SK-N-SH (cell line): Measurements from ENCODE around the gene PRSS1. TPM values are rescaled to one million over a fixed set of nuclear protein-coding genes. Genes with fewer than 3 reads are reported as not detected.

Experiments
- CTCF ChIA-PET: fragments of 300-600, 350-600 bp; formaldehyde crosslinking; extraction: SDS; loops from one replicate; lab custom pipeline; 2021; lab: Yijun Ruan, JAX
- POLR2A ChIA-PET: fragments of 350-600 bp; sonication (Branson Sonifier 250); formaldehyde crosslinking; extraction: SDS; loops from one replicate; lab custom pipeline; 2020; ENCODE audit warnings: antibody characterized with exemption, inconsistent platforms; lab: Yijun Ruan, JAX
- DNase-seq: peaks from one replicate; pipeline ENCODE4 v3.0.0; 2012
- H2AFZ ChIP-seq: fragments of 200-600 bp; sonication (generic); 2 replicates; pipeline ENCODE4 v1.8.1; 2016; ENCODE audit warnings: antibody characterized with exemption, mild to moderate bottlenecking, low read depth
- H3F3A ChIP-seq: fragments of 200-600 bp; sonication (generic); replicated peaks from 2 replicates; pipeline ENCODE3; 2016; ENCODE audit warnings: antibody characterized with exemption, mild to moderate bottlenecking; ENCODE audit not compliant: insufficient read depth
- H3K27ac ChIP-seq, 2 experiments: fragments of 200-500 bp in 1 of 2; fragments of 200-600 bp in 1 of 2; sonication (Bioruptor generic) in 1 of 2; sonication (generic), shearing (Covaris generic) in 1 of 2; 2 replicates each; pipeline versions ENCODE4 v1.5.1 to v1.6.1; 2014 to 2016; ENCODE audit warnings: low read depth in 2 of 2, inconsistent platforms in 1 of 2, low read length in 1 of 2, mild to moderate bottlenecking in 1 of 2, mixed read lengths in 1 of 2
- H3K27me3 ChIP-seq: fragments of 200-600 bp; sonication (generic), shearing (Covaris generic); 2 replicates; pipeline ENCODE4 v1.6.1; 2016; ENCODE audit warnings: mixed run types; ENCODE audit not compliant: insufficient read depth
- H3K36me3 ChIP-seq, 2 experiments: fragments of 200-500 bp in 1 of 2; fragments of 200-600 bp in 1 of 2; sonication (Bioruptor generic) in 1 of 2; sonication (generic) in 1 of 2; replicated peaks in 1 of 2; 2 replicates each; pipeline versions ENCODE3 to v1.5.1; 2014 to 2016; ENCODE audit warnings: low read length in 1 of 2, mild to moderate bottlenecking in 1 of 2; ENCODE audit not compliant: insufficient read depth in 2 of 2, control insufficient read depth in 1 of 2
- H3K4me1 ChIP-seq, 2 experiments: fragments of 200-500 bp in 1 of 2; fragments of 200-600 bp in 1 of 2; sonication (Bioruptor generic) in 1 of 2; sonication (generic), shearing (Covaris generic) in 1 of 2; 2 replicates each; pipeline versions ENCODE4 v1.5.1 to v1.6.1; 2014 to 2016; ENCODE audit warnings: low read depth in 1 of 2, low read length in 1 of 2, mixed run types in 1 of 2; ENCODE audit not compliant: insufficient read depth in 2 of 2, control insufficient read depth in 1 of 2
- H3K4me2 ChIP-seq: fragments of 200-600 bp; sonication (generic), shearing (Covaris generic); 2 replicates; pipeline ENCODE4 v1.6.1; 2017; ENCODE audit warnings: mixed run types
- H3K4me3 ChIP-seq, 2 experiments: fragments of 200-500 bp in 1 of 2; fragments of 200-600 bp in 1 of 2; sonication (Bioruptor generic) in 1 of 2; sonication (generic), shearing (Covaris generic) in 1 of 2; 2 replicates each; pipeline versions ENCODE4 v1.5.1 to v1.8.1; 2014 to 2016; ENCODE audit warnings: low read depth in 2 of 2, inconsistent platforms in 1 of 2, low read length in 1 of 2, mild to moderate bottlenecking in 1 of 2, mixed read lengths in 1 of 2, moderate library complexity in 1 of 2
- H3K79me2 ChIP-seq: fragments of 200-600 bp; sonication (generic); 2 replicates; pipeline ENCODE4 v1.8.1; 2017; ENCODE audit warnings: mild to moderate bottlenecking; ENCODE audit not compliant: insufficient read depth
- H3K9ac ChIP-seq: fragments of 200-600 bp; sonication (generic); 2 replicates; pipeline ENCODE4 v1.6.1; 2017; ENCODE audit warnings: mixed run types
- H3K9me2 ChIP-seq: fragments of 200-600 bp; sonication (generic); 2 replicates; pipeline ENCODE4 v1.6.1; 2017; ENCODE audit warnings: mixed run types
- H3K9me3 ChIP-seq: fragments of 200-600 bp; sonication (generic); 2 replicates; pipeline ENCODE4 v1.6.1; 2017; ENCODE audit warnings: mixed run types, mild to moderate bottlenecking, moderate library complexity
- H4K20me1 ChIP-seq: fragments of 200-600 bp; sonication (generic); 2 replicates; pipeline ENCODE4 v1.6.1; 2017; ENCODE audit warnings: mild to moderate bottlenecking, mixed run types; ENCODE audit not compliant: insufficient read depth
- CHD2 ChIP-seq: fragments of 150-350 bp; IDR thresholded peaks from 2 replicates; pipeline ENCODE4 v1.6.1; 2018; ENCODE audit warnings: low read length; ENCODE audit not compliant: partially characterized antibody
- ELF1 ChIP-seq: IDR thresholded peaks from 2 replicates; pipeline ENCODE4 v1.4.0; 2012
- EZH2phosphoT487 ChIP-seq: fragments of 200-600 bp; sonication (generic); IDR thresholded peaks from 2 replicates; pipeline ENCODE4 v1.6.1; 2017; ENCODE audit warnings: low read depth, mixed run types, mild to moderate bottlenecking, antibody characterized with exemption, moderate library complexity, borderline replicate concordance
- FOXJ3 ChIP-seq: sonication (generic); formaldehyde crosslinking; IDR thresholded peaks from 2 replicates; pipeline ENCODE4 v1.5.1; 2020; ENCODE audit warnings: mild to moderate bottlenecking, missing genetic modification reagents
- FOXM1 ChIP-seq: IDR thresholded peaks from 2 replicates; pipeline ENCODE4 v1.4.0; 2012; ENCODE audit warnings: low read depth, mild to moderate bottlenecking
- GABPA ChIP-seq: IDR thresholded peaks from 2 replicates; pipeline ENCODE4 v1.4.0; 2012; ENCODE audit warnings: low read depth, mild to moderate bottlenecking
- GATA2 ChIP-seq: sonication (generic); formaldehyde crosslinking; IDR thresholded peaks from 2 replicates; pipeline ENCODE4 v1.5.0; 2020; ENCODE audit warnings: mild to moderate bottlenecking, missing genetic modification reagents
- JUND ChIP-seq: IDR thresholded peaks from 2 replicates; pipeline ENCODE4 v1.4.0; 2012
- MXI1 ChIP-seq: IDR thresholded peaks from 2 replicates; pipeline ENCODE4 v1.6.1; 2012; ENCODE audit warnings: mild to moderate bottlenecking, low read depth, low read length, improper control_type of control experiment
- NRF1 ChIP-seq: IDR thresholded peaks from 2 replicates; pipeline ENCODE4 v1.6.1; 2012; ENCODE audit warnings: low read depth, mild to moderate bottlenecking, low read length
- PBX3 ChIP-seq: IDR thresholded peaks from 2 replicates; pipeline ENCODE4; 2012
- RAD21 ChIP-seq: IDR thresholded peaks from 2 replicates; pipeline ENCODE4 v1.6.1; 2012; ENCODE audit warnings: mild to moderate bottlenecking, low read length
- REST ChIP-seq: IDR thresholded peaks from 2 replicates; pipeline ENCODE4 v1.6.1; 2012; ENCODE audit warnings: mild to moderate bottlenecking, low read depth, low read length, moderate library complexity
- RXRA ChIP-seq: IDR thresholded peaks from 2 replicates; pipeline ENCODE4 v1.4.0; 2012; ENCODE audit warnings: low read depth, mild to moderate bottlenecking, borderline replicate concordance
- TAF1 ChIP-seq: IDR thresholded peaks from 2 replicates; pipeline ENCODE4 v1.6.1; 2012; ENCODE audit warnings: low read depth, mild to moderate bottlenecking, low read length, moderate library complexity, borderline replicate concordance
- TCF12 ChIP-seq: IDR thresholded peaks from 2 replicates; pipeline ENCODE4 v1.4.0; 2012
- YY1 ChIP-seq: IDR thresholded peaks from 2 replicates; pipeline ENCODE4 v1.4.0; 2012; ENCODE audit warnings: low read depth, mild to moderate bottlenecking
- ZBTB33 ChIP-seq: IDR thresholded peaks from 2 replicates; pipeline ENCODE4 v1.4.0; 2012; ENCODE audit warnings: low read depth, borderline replicate concordance
- WGBS: methylation state at CpG from one replicate; pipeline ENCODE4 v1.1.6; 2017; ENCODE audit warnings: low lambda C conversion rate; 5-methylcytosine and 5-hydroxymethylcytosine counted together
- polyA plus RNA-seq, 3 experiments: library from polyadenylated mRNA; depleted of rRNA; stranded (reverse); fragments of >200 nt; gene quantifications; 2 replicates each; pipeline ENCODE4 v1.2.3, GENCODE V29; 2012

Gene PRSS1
- polyA plus RNA-seq, 1 of the 3 experiments (the other 2 are of a cell fraction) = not detected

GRCh38 chr7:142790056-142790455, 40.8 kb downstream of the PRSS1 start:
- Histone ChIP-seq H3K27ac (no peak overlapping the region), H3K9me3 (no peaks in the 10 kb centered on the region), H3K9ac (no peak overlapping the region), H3K4me3 (no peak overlapping the region), H3K27me3 (peaks cover 36% of the 10 kb centered on the region), H3K36me3 (no peaks in the 10 kb centered on the region), H3K79me2 (no peaks in the 10 kb centered on the region), H3F3A (no peaks in the 10 kb centered on the region), H3K9me2 (no peaks in the 10 kb centered on the region), H4K20me1 (no peaks in the 10 kb centered on the region), H3K4me1 (no peaks in the 10 kb centered on the region), H3K4me2 (no peak overlapping the region), H2AFZ (no peak overlapping the region)
- WGBS = 70% methylated on average over 3 of the region's 3 CpGs
- ChIA-PET CTCF (interaction anchor here (0.8 to 19.8 kb wide), 11 partner anchors 14 to 330 kb away, joined by 3 to 488 read pairs (median 5); no protein-coding TSS in a partner anchor), POLR2A (no interaction called here)
- TF ChIP-seq TCF12 (no peak), RXRA (no peak)
- no peak for DNase-seq

- Histone ChIP-seq H4K20me1 (no peaks in the 10 kb centered on the region), H3F3A (no peaks in the 10 kb centered on the region), H3K9me3 (no peaks in the 10 kb centered on the region), H2AFZ (no peak overlapping the region), H3K27me3 (peaks cover 41% of the 10 kb centered on the region), H3K9me2 (no peaks in the 10 kb centered on the region), H3K9ac (no peak overlapping the region), H3K79me2 (no peaks in the 10 kb centered on the region), H3K4me3 (no peak overlapping the region), H3K27ac (no peak overlapping the region), H3K36me3 (no peaks in the 10 kb centered on the region), H3K4me2 (no peak overlapping the region), H3K4me1 (no peaks in the 10 kb centered on the region)
- TF ChIP-seq GABPA = no peak
- TF ChIP-seq EZH2phosphoT487 = no peak
- no peak for TF ChIP-seq CHD2
- TF ChIP-seq ZBTB33 = no peak
- TF ChIP-seq PBX3 = no peak
- no peak for TF ChIP-seq NRF1
- no peak for TF ChIP-seq REST
- no peak for TF ChIP-seq ELF1
- no peak for TF ChIP-seq JUND
- TF ChIP-seq MXI1 = no peak
- TF ChIP-seq YY1 = no peak
- TF ChIP-seq FOXM1 = no peak
- no peak for TF ChIP-seq GATA2
- no peak for TF ChIP-seq RAD21
- TF ChIP-seq TAF1 = no peak
- no peak for TF ChIP-seq FOXJ3 (CRISPR knock-in tag)
- ChIA-PET CTCF (interaction anchor here (0.8 to 19.8 kb wide), 11 partner anchors 14 to 331 kb away, joined by 3 to 488 read pairs (median 5); no protein-coding TSS in a partner anchor), POLR2A (no interaction called here)
- 25% methylated on average over 1 of the region's 1 CpG for WGBS
- DNase-seq = no peak
These were observed 41.3 kb downstream of the PRSS1 start for GRCh38 chr7:142790555-142790954.
